Astrocyte (in vitro differentiated cells and primary cell): ENCODE data around the gene NEURL1. TPM values are rescaled to one million over a fixed set of nuclear protein-coding genes. Genes with fewer than 3 reads are reported as not detected.

ENCODE experiments used
- DNase-seq: peaks from one replicate; pipeline ENCODE4 v3.0.0-alpha.2; 2010; ENCODE audit warnings: low read depth
- FAIRE-seq: peaks from 2 replicates; lab custom pipeline; 2011; peaks lifted over from hg19 to GRCh38; lab: Jason Lieb, UNC
- H2AFZ ChIP-seq: 2 replicates; pipeline ENCODE4 v1.6.0; 2012; ENCODE audit warnings: low read depth, low read length, inconsistent platforms
- H3K27ac ChIP-seq: 2 replicates; pipeline ENCODE4 v1.5.1; 2011; ENCODE audit warnings: low read depth, low read length, inconsistent platforms
- H3K27me3 ChIP-seq: 2 replicates; pipeline ENCODE4 v1.6.0; 2011; ENCODE audit warnings: low read length, inconsistent platforms; ENCODE audit not compliant: insufficient read depth
- H3K36me3 ChIP-seq: 2 replicates; pipeline ENCODE4 v1.5.1; 2011; ENCODE audit warnings: low read length, inconsistent platforms; ENCODE audit not compliant: insufficient read depth
- H3K4me1 ChIP-seq: 2 replicates; pipeline ENCODE4 v1.5.1; 2011; ENCODE audit warnings: low read length, inconsistent platforms; ENCODE audit not compliant: insufficient read depth
- H3K4me2 ChIP-seq: 2 replicates; pipeline ENCODE4 v1.6.0; 2012; ENCODE audit warnings: low read length, inconsistent platforms
- H3K4me3 ChIP-seq: 2 replicates; pipeline ENCODE4 v1.5.1; 2011; ENCODE audit warnings: low read depth, mild to moderate bottlenecking, low read length, inconsistent platforms; ENCODE audit not compliant: insufficient read depth
- H3K79me2 ChIP-seq: 2 replicates; pipeline ENCODE4 v1.6.0; 2012; ENCODE audit warnings: mild to moderate bottlenecking, low read length, inconsistent platforms; ENCODE audit not compliant: insufficient read depth
- H3K9ac ChIP-seq: 2 replicates; pipeline ENCODE4 v1.6.0; 2012; ENCODE audit warnings: mild to moderate bottlenecking, low read length, inconsistent platforms
- H3K9me3 ChIP-seq: 2 replicates; pipeline ENCODE4 v1.5.1; 2012; ENCODE audit warnings: low read depth, mild to moderate bottlenecking, low read length, inconsistent platforms; ENCODE audit not compliant: insufficient read depth
- H4K20me1 ChIP-seq: 2 replicates; pipeline ENCODE4 v1.6.0; 2012; ENCODE audit warnings: low read length, inconsistent platforms; ENCODE audit not compliant: insufficient read depth
- H3K27ac Mint-ChIP-seq: one replicate; pipeline ENCODE4 v1.8.0; 2021; ENCODE audit warnings: mild to moderate bottlenecking, mixed read lengths; ENCODE audit not compliant: unreplicated experiment
- H3K27me3 Mint-ChIP-seq: one replicate; pipeline ENCODE4 v1.8.0; 2021; ENCODE audit warnings: low read depth, mixed read lengths; ENCODE audit not compliant: unreplicated experiment
- H3K36me3 Mint-ChIP-seq: one replicate; pipeline ENCODE4 v1.8.0; 2021; ENCODE audit warnings: low read depth, mixed read lengths; ENCODE audit not compliant: unreplicated experiment
- H3K4me1 Mint-ChIP-seq: one replicate; pipeline ENCODE4 v1.8.0; 2021; ENCODE audit warnings: low read depth, mixed read lengths; ENCODE audit not compliant: unreplicated experiment
- H3K4me3 Mint-ChIP-seq: one replicate; pipeline ENCODE4 v1.8.0; 2021; ENCODE audit warnings: mild to moderate bottlenecking, moderate library complexity, mixed read lengths; ENCODE audit not compliant: unreplicated experiment
- H3K9me3 Mint-ChIP-seq: one replicate; pipeline ENCODE4 v1.8.0; 2021; ENCODE audit warnings: mild to moderate bottlenecking, mixed read lengths; ENCODE audit not compliant: unreplicated experiment
- CTCF ChIP-seq: IDR thresholded peaks from 2 replicates; pipeline ENCODE4 v1.5.1; 2011; ENCODE audit warnings: low read depth, mild to moderate bottlenecking, inconsistent platforms, low read length, moderate library complexity; ENCODE audit not compliant: insufficient read depth
- EZH2 ChIP-seq: IDR thresholded peaks from 2 replicates; pipeline ENCODE4 v1.6.1; 2012; ENCODE audit warnings: mild to moderate bottlenecking, low read length, inconsistent platforms; ENCODE audit not compliant: insufficient read depth
- total RNA-seq: library from RNA; stranded (reverse); gene quantifications from 2 replicates; pipeline ENCODE4 v1.2.1, GENCODE V29; 2021

NEURL1 gene
- total RNA-seq, 1 donor from 2014 or later: 1.5 TPM

GRCh38 chr10:103543617-103544525 is 50.4 kb downstream of the NEURL1 start:
- Histone ChIP-seq H3K79me2 (no peaks in the 10 kb centered on the region), H3K9me3 (no peaks in the 10 kb centered on the region), H3K27me3 (peaks cover 73% of the 10 kb centered on the region), H2AFZ (no peak overlapping the region), H3K27ac (no peak overlapping the region), H4K20me1 (no peaks in the 10 kb centered on the region), H3K4me3 (no peak overlapping the region), H3K4me1 (peaks cover 8% of the 10 kb centered on the region), H3K9ac (no peak overlapping the region), H3K4me2 (no peak overlapping the region), H3K36me3 (no peaks in the 10 kb centered on the region)
- no peak for FAIRE-seq
- Mint-ChIP-seq H3K4me1 (peaks cover 8% of the 10 kb centered on the region), H3K27me3 (peaks cover 69% of the 10 kb centered on the region), H3K4me3 (no peak overlapping the region), H3K27ac (no peak overlapping the region), H3K9me3 (peaks cover 3% of the 10 kb centered on the region), H3K36me3 (no peaks in the 10 kb centered on the region)
- TF ChIP-seq EZH2: no peak
- TF ChIP-seq CTCF: no peak
- no peak for DNase-seq

- DNase-seq (no peak), FAIRE-seq (no peak)
- Histone ChIP-seq H3K36me3 (no peaks in the 10 kb centered on the region), H3K79me2 (no peaks in the 10 kb centered on the region), H2AFZ (no peak overlapping the region), H3K4me3 (no peak overlapping the region), H3K27ac (no peak overlapping the region), H3K9ac (no peak overlapping the region), H3K4me1 (peaks cover 8% of the 10 kb centered on the region), H3K9me3 (no peaks in the 10 kb centered on the region), H4K20me1 (no peaks in the 10 kb centered on the region), H3K4me2 (no peak overlapping the region), H3K27me3 (peaks cover 74% of the 10 kb centered on the region)
- peaks cover 6% of the 10 kb centered on the region for H3K9me3 Mint-ChIP-seq
- no peak overlapping the region for H3K27ac Mint-ChIP-seq
- peaks cover 8% of the 10 kb centered on the region for H3K4me1 Mint-ChIP-seq
- no peak overlapping the region for H3K4me3 Mint-ChIP-seq
- TF ChIP-seq CTCF (no peak), EZH2 (no peak)
- peaks cover 70% of the 10 kb centered on the region for H3K27me3 Mint-ChIP-seq
- H3K36me3 Mint-ChIP-seq: no peaks in the 10 kb centered on the region
These were observed 51.3 kb downstream of the NEURL1 start for GRCh38 chr10:103544657-103545310.
